NCI-H748 treated with DMSO at 0.1 percent for 48 hours (cell line): ENCODE measurements around the gene VGF.

ENCODE experiments used
- DNase-seq: peaks from one replicate; lab custom pipeline; 2025; lab: John Stamatoyannopoulos, UW

Gene VGF

GRCh38 chr7:101165958-101166647 lies 734 bp upstream of the VGF start:
- peak; percentile 23 for DNase-seq

- DNase-seq, result no peak
Measured at GRCh38 chr7:101164071-101164840, 1.1 kb downstream of the VGF start.

DNA sequence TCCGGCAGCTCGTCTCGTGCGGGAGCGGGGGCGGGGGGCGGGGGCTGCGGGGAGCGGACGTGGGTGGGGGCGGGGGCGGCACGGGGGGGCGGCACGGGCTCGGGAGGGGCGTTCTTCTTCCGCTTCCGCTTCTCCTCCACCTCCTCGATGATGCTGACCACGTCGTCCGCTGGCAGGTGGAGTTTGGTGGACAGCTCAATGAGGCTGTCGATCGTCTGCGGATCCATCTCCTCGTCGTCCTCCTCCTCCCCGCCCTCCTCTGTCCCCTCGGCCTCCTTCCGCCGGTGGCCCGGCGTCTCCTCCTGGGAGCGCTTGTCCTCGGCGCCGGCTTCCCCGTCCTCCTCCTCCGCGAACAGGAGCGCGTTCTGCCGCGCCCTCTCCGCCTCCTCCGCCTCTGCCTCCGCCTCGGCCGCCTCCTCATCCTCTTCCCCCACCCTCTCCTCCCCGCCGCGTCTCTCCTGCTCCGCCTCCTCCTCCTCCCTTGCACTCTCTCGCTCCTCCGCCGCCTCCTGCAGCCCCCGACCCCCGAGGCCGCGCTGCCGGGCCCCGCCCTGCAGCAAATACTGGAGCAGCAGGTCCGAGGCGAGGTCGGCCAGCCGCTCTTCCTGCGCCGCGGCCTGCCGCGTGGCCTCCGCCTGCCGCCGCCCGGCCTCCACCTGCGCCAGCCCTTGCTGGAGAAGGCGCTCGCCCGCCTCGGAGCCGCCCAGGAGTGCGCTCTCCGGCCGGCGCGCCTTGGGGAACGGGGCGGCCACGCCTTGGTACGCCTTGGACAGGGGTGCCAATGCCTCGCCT lies 1.9 kb downstream of the VGF start:
- peak; percentile 83 for DNase-seq

- DNase-seq, result peak; percentile 46
Measured at GRCh38 chr7:101162551-101163278, 2.7 kb downstream of the VGF start.

- DNase-seq, result no peak
Measured at GRCh38 chr7:101161692-101162471, 3.5 kb downstream of the VGF start.

DNA sequence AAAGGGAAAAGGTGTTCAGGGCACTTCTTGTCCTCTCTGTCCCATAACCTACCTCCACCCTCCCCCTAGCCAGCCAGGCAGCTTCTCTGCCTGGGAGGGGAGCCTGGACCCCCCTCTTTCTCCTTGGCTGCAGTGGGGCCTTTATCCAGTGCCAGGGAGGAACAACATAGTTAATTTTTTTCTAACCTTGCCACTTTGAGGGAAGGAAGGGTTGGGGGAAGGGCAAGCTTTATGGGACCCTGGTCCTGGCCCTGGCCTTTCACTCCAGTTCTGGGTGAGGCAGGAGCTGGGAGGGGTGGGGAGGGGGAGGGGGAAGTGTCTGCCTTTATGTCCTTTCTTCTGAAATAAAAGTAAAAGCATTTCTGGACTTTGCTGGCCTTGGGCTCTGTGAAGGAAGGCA lies 4.5 kb downstream of the VGF start:
- DNase-seq, result no peak

DNA sequence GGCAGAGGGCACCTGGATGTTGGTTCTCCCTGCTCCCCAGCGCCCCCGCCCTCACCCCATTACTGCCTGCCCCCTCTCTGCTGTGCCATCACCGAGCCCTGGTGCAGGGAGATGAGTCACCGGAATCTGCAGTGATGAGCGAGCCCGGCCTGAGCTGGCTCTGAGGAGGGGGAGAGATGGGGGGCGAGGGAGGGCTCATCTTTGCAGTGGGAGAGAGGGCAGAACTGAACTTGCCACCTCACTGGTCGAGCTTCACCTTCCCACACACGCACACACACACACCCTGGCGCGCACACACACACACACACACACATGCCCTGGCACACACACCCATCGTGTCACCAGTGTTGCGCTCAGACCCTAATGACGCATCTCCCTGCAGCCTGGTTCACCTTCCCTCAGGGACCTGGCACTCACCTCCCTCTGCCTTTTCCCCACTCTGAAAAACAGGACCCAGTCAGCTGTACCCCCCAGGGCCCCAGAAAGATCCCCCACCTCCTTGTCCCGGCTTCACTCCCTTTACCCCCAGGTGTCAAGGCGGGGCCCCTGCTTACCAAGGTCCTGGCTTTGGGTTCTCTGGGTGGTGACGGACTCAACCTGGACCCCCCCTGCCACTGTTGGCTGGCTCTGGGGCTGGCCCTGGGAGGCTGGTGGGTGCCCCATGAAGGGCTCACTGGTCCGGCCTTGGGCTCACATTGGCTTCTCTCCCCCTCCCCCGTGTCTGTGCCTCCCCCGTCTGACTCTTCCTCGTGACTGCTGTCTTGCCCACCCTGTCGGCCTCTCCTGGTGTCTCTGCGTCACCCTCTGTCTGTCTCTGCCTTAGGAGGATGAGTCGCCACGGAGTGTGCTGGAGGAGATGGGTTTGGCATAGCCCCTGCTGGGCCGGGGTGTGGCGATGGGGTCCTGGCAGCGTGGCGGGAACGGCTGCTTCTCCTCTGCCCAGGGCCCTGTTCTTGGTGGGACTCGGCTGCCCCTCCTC lies 5.4 kb downstream of the VGF start:
- no peak for DNase-seq

GRCh38 chr7:101156866-101157589 lies 8.3 kb downstream of the VGF start:
- no peak for DNase-seq

DNA sequence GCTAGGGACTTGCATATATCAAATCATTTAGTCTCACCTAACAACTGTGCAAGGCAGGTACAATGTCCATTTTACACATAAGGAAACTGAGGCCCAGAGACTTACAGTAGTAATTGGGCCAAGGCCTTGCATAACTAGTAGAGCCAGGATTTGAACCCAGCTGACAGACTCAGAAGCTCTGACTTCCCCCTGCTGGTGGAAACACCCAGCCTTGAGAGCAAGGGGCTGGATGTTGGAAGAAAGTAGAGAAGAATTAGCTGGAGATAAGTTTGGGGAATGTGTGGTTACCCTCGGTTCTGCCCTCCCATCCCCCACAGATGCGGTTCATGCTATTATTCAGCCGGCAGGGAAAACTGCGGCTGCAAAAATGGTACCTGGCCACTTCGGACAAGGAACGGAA lies 9.1 kb downstream of the VGF start:
- DNase-seq, result no peak

DNA sequence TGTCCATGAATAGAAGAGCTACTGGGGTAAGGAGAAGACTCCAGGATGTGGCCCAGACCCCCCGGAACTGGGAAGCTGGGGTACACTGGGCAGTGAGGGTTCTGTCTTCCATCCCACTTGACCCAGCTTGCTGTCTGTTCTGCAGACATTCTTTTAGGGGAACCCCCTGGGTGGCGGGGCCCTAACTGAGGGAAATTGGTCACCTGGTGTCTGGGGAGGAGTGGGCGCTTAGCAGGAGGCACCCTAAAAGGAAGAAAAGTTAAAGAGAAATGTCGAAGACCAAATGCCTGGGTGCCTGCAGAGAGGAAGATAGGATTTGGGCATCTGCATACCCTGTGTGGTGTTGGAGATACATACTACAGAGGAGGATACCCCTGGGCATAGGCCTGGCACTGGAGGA lies 10.1 kb downstream of the VGF start:
- DNase-seq, result no peak

DNA sequence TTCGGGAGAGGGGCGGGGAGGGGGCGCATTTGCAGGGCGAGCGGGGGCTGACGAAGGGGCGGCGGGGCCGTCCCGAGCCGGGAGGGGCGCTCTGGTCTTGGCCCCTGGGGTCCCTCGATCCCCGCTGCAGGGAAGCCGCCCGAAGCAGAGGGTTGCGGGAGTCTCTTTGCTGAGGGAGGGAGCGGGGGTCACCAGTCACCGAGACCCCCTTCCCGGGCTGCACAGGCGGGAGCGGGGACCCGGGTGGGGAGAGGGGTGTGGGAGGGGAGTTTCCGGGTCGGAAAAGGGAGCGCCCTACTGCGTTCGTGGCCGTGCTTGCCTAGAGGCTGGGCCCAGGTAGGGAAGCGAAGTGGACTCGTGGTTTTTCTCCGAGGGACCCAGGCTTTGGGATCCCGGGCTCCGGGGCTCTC lies 10.7 kb downstream of the VGF start:
- DNase-seq, result no peak

DNA sequence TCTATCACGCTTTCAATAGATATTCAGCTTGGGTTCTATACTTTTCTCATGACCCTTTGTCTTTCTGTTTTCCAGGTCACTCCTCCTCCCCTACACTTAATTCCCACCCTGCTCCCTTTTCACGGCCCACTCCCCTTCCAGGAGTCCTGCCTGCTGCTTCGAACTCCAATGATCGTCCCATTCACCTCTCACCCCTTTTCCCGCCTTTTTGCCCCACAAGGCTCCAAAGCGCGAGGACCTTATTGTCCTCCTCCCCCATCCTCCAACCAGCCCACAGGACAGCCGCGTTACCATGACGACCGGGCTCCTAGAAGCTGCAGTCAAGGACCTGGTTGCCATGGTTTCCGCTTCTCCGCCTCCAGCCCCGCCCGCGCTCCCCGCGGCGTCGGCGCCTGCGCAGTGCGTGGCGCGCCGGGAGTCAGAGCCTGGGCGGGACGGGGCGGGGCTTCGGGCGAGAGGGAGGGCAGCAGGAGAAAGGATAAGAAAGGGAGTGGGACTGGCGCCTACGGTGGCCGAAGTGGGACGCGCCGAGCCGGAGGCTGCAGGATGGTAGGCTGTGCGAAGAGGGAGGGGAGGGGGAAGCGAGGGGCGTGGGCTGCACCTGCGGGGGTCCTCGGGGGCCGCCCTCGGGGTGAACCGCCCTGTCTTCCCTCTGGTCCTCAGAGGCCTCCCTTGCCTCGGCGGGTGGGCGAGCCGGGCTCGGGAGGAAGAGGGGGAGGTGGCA lies 11.2 kb downstream of the VGF start, which contains the start of gene AP1S1:
TSS of gene AP1S1 (plus strand) at position 508 of the 724 bp plus-strand sequence. CDS start at position 547, 39 bp downstream.
- DNase-seq, result peak; percentile 95

GRCh38 chr7:101151908-101152651 lies 13.3 kb downstream of the VGF start:
- no peak for DNase-seq

GRCh38 chr7:101140746-101141382 lies 24.5 kb downstream of the VGF start:
- DNase-seq, result no peak

GRCh38 chr7:101140339-101140699 lies 25.1 kb downstream of the VGF start:
- no peak for DNase-seq

GRCh38 chr7:101138213-101138870 lies 27.0 kb downstream of the VGF start:
- DNase-seq, result peak; percentile 46

DNA sequence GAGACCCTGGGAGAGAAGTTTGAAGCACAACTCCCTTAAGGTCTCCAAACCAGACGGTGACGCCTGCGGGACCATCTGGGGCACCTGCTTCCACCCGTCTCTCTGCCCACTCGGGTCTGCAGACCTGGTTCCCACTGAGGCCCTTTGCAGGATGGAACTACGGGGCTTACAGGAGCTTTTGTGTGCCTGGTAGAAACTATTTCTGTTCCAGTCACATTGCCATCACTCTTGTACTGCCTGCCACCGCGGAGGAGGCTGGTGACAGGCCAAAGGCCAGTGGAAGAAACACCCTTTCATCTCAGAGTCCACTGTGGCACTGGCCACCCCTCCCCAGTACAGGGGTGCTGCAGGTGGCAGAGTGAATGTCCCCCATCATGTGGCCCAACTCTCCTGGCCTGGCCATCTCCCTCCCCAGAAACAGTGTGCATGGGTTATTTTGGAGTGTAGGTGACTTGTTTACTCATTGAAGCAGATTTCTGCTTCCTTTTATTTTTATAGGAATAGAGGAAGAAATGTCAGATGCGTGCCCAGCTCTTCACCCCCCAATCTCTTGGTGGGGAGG lies 27.6 kb downstream of the VGF start:
- DNase-seq, result no peak
